ENCODE results near the gene SLC43A1. TPM values are rescaled to one million over a fixed set of nuclear protein-coding genes. Genes with fewer than 3 reads are reported as not detected.
A peak's percentile ranks its signal among the peaks of the same experiment; 100 is the strongest.

The SLC43A1 gene
- polyA plus RNA-seq, 3 donors = 5.4 to 6.2 (median 5.8) TPM

DNA sequence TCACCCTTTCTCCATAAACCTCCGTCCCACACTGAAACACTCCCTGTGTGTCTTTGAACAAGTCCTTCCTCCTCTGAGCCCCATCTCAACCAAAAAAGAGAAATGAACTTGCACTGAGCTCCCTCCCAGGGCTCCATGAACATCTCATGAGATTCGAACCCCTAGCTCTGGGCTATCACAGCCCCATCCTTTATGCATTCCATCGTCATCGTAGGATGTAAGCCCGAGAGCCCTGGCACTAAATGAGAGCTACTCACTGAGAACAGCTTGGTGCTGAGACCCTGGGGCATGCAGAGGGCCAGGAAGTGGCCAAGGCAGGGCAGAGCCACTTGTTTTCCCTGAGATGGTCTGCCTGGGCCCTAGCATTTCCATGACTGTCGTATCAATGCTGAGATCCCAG lies 75.7 kb downstream of the SLC43A1 start:
- Histone ChIP-seq H3K79me2 (ENCODE audit: insufficient read depth, low read length) (no peaks in the 10 kb centered on the region), H3K27me3 (ENCODE audit: control insufficient read depth in 2 of 2, insufficient read depth in 2 of 2, low read length in 2 of 2) (no peaks in the 10 kb centered on the region), H3K4me3 (replicated peaks in 1 of 3; ENCODE audit: low read depth in 2 of 3, low read length in 3 of 3) (no peak overlapping the region), H3K4me1 (ENCODE audit: control insufficient read depth in 1 of 2, insufficient read depth in 2 of 2, low read length in 2 of 2) (peaks cover 7 to 8% of the 10 kb centered on the region in 2 donors), H3K36me3 (replicated peaks in 1 of 2; ENCODE audit: control insufficient read depth in 1 of 2, insufficient read depth in 2 of 2, low read length in 2 of 2) (no peaks in the 10 kb centered on the region), H3K9ac (ENCODE audit: insufficient read depth, low read length, poor library complexity, severe bottlenecking) (no peak overlapping the region), H3K9me3 (replicated peaks in 1 of 2; ENCODE audit: control insufficient read depth in 1 of 2, insufficient read depth in 1 of 2, low read length in 2 of 2) (no peaks in the 10 kb centered on the region), H3K27ac (ENCODE audit: low read depth in 1 of 2, low read length in 2 of 2) (no peak overlapping the region), H3K4me2 (replicated peaks; ENCODE audit: extremely low read depth, low read length, poor library complexity, severe bottlenecking) (no peak overlapping the region), H2AFZ (ENCODE audit: insufficient read depth, low read depth, low read length, poor library complexity, severe bottlenecking) (no peak overlapping the region), H4K20me1 (ENCODE audit: insufficient read depth, low read length) (no peaks in the 10 kb centered on the region)
- Mint-ChIP-seq H3K4me3 (no peak overlapping the region), H3K9me3 (peaks cover 0 to 5% (median 0%) of the 10 kb centered on the region in 7 donors), H3K27ac (peak overlapping the region in 2 of 7 donors; percentile 48 to 85), H3K27me3 (ENCODE audit: low read depth in 3 of 3) (peaks cover 0 to 5% (median 5%) of the 10 kb centered on the region in 3 donors), H3K4me1 (peaks cover 13% of the 10 kb centered on the region), H3K36me3 (no peaks in the 10 kb centered on the region)
- WGBS (ENCODE audit: insufficient coverage) = 92% methylated on average over 6 of the region's 6 CpGs
- TF ChIP-seq, protein P1, sequence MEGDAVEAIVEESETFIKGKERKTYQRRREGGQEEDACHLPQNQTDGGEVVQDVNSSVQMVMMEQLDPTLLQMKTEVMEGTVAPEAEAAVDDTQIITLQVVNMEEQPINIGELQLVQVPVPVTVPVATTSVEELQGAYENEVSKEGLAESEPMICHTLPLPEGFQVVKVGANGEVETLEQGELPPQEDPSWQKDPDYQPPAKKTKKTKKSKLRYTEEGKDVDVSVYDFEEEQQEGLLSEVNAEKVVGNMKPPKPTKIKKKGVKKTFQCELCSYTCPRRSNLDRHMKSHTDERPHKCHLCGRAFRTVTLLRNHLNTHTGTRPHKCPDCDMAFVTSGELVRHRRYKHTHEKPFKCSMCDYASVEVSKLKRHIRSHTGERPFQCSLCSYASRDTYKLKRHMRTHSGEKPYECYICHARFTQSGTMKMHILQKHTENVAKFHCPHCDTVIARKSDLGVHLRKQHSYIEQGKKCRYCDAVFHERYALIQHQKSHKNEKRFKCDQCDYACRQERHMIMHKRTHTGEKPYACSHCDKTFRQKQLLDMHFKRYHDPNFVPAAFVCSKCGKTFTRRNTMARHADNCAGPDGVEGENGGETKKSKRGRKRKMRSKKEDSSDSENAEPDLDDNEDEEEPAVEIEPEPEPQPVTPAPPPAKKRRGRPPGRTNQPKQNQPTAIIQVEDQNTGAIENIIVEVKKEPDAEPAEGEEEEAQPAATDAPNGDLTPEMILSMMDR (IDR thresholded peaks at IDR 0.05) = no peak
- no peak for DNase-seq
- intact Hi-C loops (cut with micrococcal nuclease) = no loop called here

DNA sequence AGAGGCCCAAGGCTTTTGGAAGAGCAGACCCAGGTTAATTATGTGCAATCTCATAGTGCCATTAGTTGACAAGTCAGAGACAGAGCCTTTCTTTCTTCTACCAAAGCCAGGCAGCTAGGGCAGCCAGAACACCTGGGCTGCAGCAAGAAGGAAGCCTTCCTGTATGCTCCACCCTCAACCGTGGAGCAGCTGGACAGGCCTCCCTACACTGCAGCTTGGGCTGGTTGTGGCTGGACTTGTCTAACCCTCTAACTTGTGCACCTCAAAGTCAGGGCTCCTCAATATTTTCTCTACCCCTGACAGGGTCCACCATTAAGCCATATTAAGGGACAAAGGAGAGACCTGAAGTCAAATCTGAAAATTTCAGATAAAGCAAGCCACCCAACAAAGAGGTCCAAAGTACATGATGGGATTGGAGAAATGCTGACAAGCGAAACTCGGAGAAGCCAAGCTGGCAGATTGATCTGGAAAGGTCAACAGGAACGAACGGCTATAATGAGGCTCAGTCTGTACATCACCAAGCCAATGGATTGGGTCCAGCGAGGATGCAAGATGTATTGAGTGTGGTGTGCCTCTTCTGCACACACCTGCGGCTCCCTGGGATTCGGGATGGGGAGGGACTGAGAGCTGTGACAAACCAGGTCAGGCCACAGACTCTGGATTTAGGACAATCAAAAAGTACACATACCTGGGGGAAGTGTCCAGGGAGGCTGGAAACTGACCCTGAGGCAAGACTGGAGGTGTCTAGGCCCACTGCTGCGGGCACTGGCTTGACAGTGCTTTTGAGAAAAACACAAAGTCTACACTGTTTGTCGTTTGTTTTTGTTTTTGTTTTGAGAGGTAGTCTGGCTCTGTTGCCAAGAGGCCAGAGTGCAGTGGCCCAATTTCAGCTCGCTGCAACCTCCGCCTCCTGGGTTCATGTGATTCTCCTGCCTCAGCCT lies 76.9 kb downstream of the SLC43A1 start:
- H3K9ac ChIP-seq (ENCODE audit: insufficient read depth, low read length, poor library complexity, severe bottlenecking) = no peak overlapping the region
- peaks cover 22% of the 10 kb centered on the region for H3K4me1 Mint-ChIP-seq

More for the DNA sequence above, 76.9 kb downstream of the SLC43A1 start:
- intact Hi-C loops (cut with micrococcal nuclease) = no loop called here
- H3K4me1 ChIP-seq (ENCODE audit: control insufficient read depth in 1 of 2, insufficient read depth in 2 of 2, low read length in 2 of 2) = peaks cover 19 to 20% of the 10 kb centered on the region in 2 donors
- DNase-seq = no peak
- Mint-ChIP-seq H3K27ac (peak overlapping the region in 1 of 7 donors; percentile 59), H3K36me3 (no peaks in the 10 kb centered on the region), H3K4me3 (no peak overlapping the region), H3K9me3 (peaks cover 0 to 5% (median 0%) of the 10 kb centered on the region in 7 donors), H3K27me3 (ENCODE audit: low read depth in 3 of 3) (peaks cover 0 to 5% (median 5%) of the 10 kb centered on the region in 3 donors)
- no peaks in the 10 kb centered on the region for H3K36me3 ChIP-seq (replicated peaks in 1 of 2; ENCODE audit: control insufficient read depth in 1 of 2, insufficient read depth in 2 of 2, low read length in 2 of 2)
- no peak overlapping the region for H3K4me3 ChIP-seq (replicated peaks in 1 of 3; ENCODE audit: low read depth in 2 of 3, low read length in 3 of 3)
- no peak overlapping the region for H2AFZ ChIP-seq (ENCODE audit: insufficient read depth, low read depth, low read length, poor library complexity, severe bottlenecking)
- no peaks in the 10 kb centered on the region for H4K20me1 ChIP-seq (ENCODE audit: insufficient read depth, low read length)
- TF ChIP-seq, protein P1 (IDR thresholded peaks at IDR 0.05) = no peak
- no peak overlapping the region for H3K27ac ChIP-seq (ENCODE audit: low read depth in 1 of 2, low read length in 2 of 2)
- H3K79me2 ChIP-seq (ENCODE audit: insufficient read depth, low read length) = no peaks in the 10 kb centered on the region
- no peaks in the 10 kb centered on the region for H3K9me3 ChIP-seq (replicated peaks in 1 of 2; ENCODE audit: control insufficient read depth in 1 of 2, insufficient read depth in 1 of 2, low read length in 2 of 2)
- no peak overlapping the region for H3K4me2 ChIP-seq (replicated peaks; ENCODE audit: extremely low read depth, low read length, poor library complexity, severe bottlenecking)
- WGBS (ENCODE audit: insufficient coverage) = 94% methylated on average over 7 of the region's 12 CpGs
- H3K27me3 ChIP-seq (ENCODE audit: control insufficient read depth in 2 of 2, insufficient read depth in 2 of 2, low read length in 2 of 2) = no peaks in the 10 kb centered on the region
